Measurements from ENCODE around the gene ACAN. TPM values are rescaled to one million over a fixed set of nuclear protein-coding genes. Genes with fewer than 3 reads are reported as not detected.

Gene ACAN
- total and polyA plus RNA-seq, 2 donors (not counting 3 experiments of a cell fraction or from before 2014, with no cell fraction given): not detected

- no peak overlapping the region for H3K4me3 ChIP-seq (replicated peaks in 1 of 3; ENCODE audit: insufficient read depth in 1 of 3, low read depth in 1 of 3, low read length in 3 of 3)
- no peaks in the 10 kb centered on the region for H3K9me3 ChIP-seq (replicated peaks; ENCODE audit: control insufficient read depth, insufficient read depth, low read length)
- H2AFZ ChIP-seq (ENCODE audit: low read depth, low read length): no peak overlapping the region
- H3K9me1 ChIP-seq (replicated peaks; ENCODE audit: control insufficient read depth, extremely low read depth, insufficient read depth, low read length): no peaks in the 10 kb centered on the region
- intact Hi-C loops (cut with micrococcal nuclease): loop anchor here (5.0 kb wide), 2 partner anchors 251 to 434 kb away; partner anchors contain the start of gene POLG
- TF ChIP-seq POLR2AphosphoS5 (IDR thresholded peaks at IDR 0.05; ENCODE audit: insufficient read depth, low read depth, low read length) (no peak), CTCF (IDR thresholded peaks at IDR 0.05; ENCODE audit: extremely low read depth in 1 of 2, insufficient read depth in 1 of 2, low read depth in 1 of 2, low read length in 2 of 2) (no peak), EZH2 (IDR thresholded peaks at IDR 0.05; ENCODE audit: borderline replicate concordance, low read depth, low read length, severe bottlenecking) (no peak), MYC (IDR thresholded peaks at IDR 0.05; ENCODE audit: low read depth, low read length) (no peak), JUN (IDR thresholded peaks at IDR 0.05; ENCODE audit: borderline replicate concordance, insufficient read depth, insufficient read length, low read depth) (no peak), GATA2 (IDR thresholded peaks at IDR 0.05; ENCODE audit: insufficient read depth, insufficient read length, low read depth, low read length) (no peak), MAX (IDR thresholded peaks at IDR 0.05; ENCODE audit: insufficient read depth, insufficient read length) (no peak), POLR2A (IDR thresholded peaks at IDR 0.05; ENCODE audit: low read depth, low read length) (no peak), FOS (IDR thresholded peaks at IDR 0.05; ENCODE audit: borderline replicate concordance, insufficient read depth, low read length) (no peak)
- H4K20me1 ChIP-seq (replicated peaks; ENCODE audit: control insufficient read depth, extremely low read depth, insufficient read depth, low read length): no peaks in the 10 kb centered on the region
- no peak overlapping the region for H3K27ac ChIP-seq (ENCODE audit: insufficient read depth, low read depth, low read length)
- no peak for DNase-seq (ENCODE audit: low read depth, low spot score)
- peaks cover 36% of the 10 kb centered on the region for H3K4me1 ChIP-seq (ENCODE audit: control insufficient read depth, extremely low read depth, insufficient read depth, low read length)
- no peak overlapping the region for H3K9ac ChIP-seq (replicated peaks; ENCODE audit: extremely low read depth, insufficient read depth, low read length)
- no peaks in the 10 kb centered on the region for H3K36me3 ChIP-seq (ENCODE audit: control insufficient read depth in 2 of 2, extremely low read depth in 1 of 2, insufficient read depth in 2 of 2, low read length in 2 of 2)
- ChIA-PET CTCF (interaction anchor here (1.0 to 2.9 kb wide), 5 partner anchors 11 to 260 kb away, joined by 3 to 19 read pairs (median 3); partner anchors contain the start of gene ISG20), POLR2A (no interaction called here)
- TSS peak; percentile 61 for BruUV-seq (replicated peaks)
- FAIRE-seq: no peak
- no peaks in the 10 kb centered on the region for H3K27me3 ChIP-seq (ENCODE audit: control insufficient read depth in 2 of 2, insufficient read depth in 2 of 2, low read length in 2 of 2)
- H3K79me2 ChIP-seq (ENCODE audit: control insufficient read depth, insufficient read depth, low read length): no peaks in the 10 kb centered on the region
- dilution Hi-C loops (cut with MboI; ENCODE audit: extremely low pct_ligation_motif_present, low sequenced_read_pairs): no loop called here
- H3K4me2 ChIP-seq (ENCODE audit: insufficient read depth, low read length): no peak overlapping the region
These were observed 95.5 kb downstream of the ACAN start for GRCh38 chr15:88898736-88899135.
